H1 (cell line): Measurements from ENCODE around the gene IL17RD. TPM values are rescaled to one million over a fixed set of nuclear protein-coding genes. Genes with fewer than 3 reads are reported as not detected.

Experiments used
- CTCF ChIP-seq, 3 experiments: IDR thresholded peaks; 1 replicate in 2 of 3; 2 replicates in 1 of 3; pipeline versions ENCODE4 v1.5.1 to v1.6.1; 2011; ENCODE audit warnings: low read length in 3 of 3, mild to moderate bottlenecking in 3 of 3, inconsistent platforms in 2 of 3, low read depth in 1 of 3, moderate library complexity in 1 of 3; ENCODE audit not compliant: insufficient read depth in 1 of 3; ENCODE audit errors: control extremely low read depth in 1 of 3
- EGR1 ChIP-seq: IDR thresholded peaks from 2 replicates; pipeline ENCODE4 v1.6.1; 2011; ENCODE audit warnings: low read depth, low read length, borderline replicate concordance
- EP300 ChIP-seq, 2 experiments: IDR thresholded peaks; 1 replicate in 1 of 2; 2 replicates in 1 of 2; pipeline ENCODE4 v1.6.1; 2011 to 2012; ENCODE audit warnings: low read depth in 2 of 2, low read length in 2 of 2, mild to moderate bottlenecking in 2 of 2, borderline replicate concordance in 1 of 2, inconsistent platforms in 1 of 2, moderate library complexity in 1 of 2
- FOSL1 ChIP-seq: IDR thresholded peaks from 2 replicates; pipeline ENCODE4 v1.6.1; 2011; ENCODE audit warnings: mild to moderate bottlenecking, low read depth, low read length, moderate library complexity; ENCODE audit not compliant: insufficient read depth
- GTF2F1 ChIP-seq: IDR thresholded peaks from 2 replicates; pipeline ENCODE4 v1.6.1; 2012; ENCODE audit warnings: low read depth, low read length, improper control_type of control experiment, borderline replicate concordance
- HDAC6 ChIP-seq: IDR thresholded peaks from one replicate; pipeline ENCODE4 v1.7.1; 2012; ENCODE audit warnings: low read depth, mild to moderate bottlenecking, inconsistent platforms, low read length, moderate library complexity
- KDM4A ChIP-seq: IDR thresholded peaks from one replicate; pipeline ENCODE4 v1.7.1; 2012; ENCODE audit warnings: low read depth, mild to moderate bottlenecking, moderate library complexity, low read length, inconsistent platforms; ENCODE audit not compliant: severe bottlenecking
- MAFK ChIP-seq: IDR thresholded peaks from 2 replicates; pipeline ENCODE4 v1.6.1; 2012; ENCODE audit warnings: low read depth, mild to moderate bottlenecking, improper control_type of control experiment, low read length
- RXRA ChIP-seq: IDR thresholded peaks from 2 replicates; pipeline ENCODE4 v1.6.1; 2011; ENCODE audit warnings: low read depth, mild to moderate bottlenecking, low read length, moderate library complexity; ENCODE audit not compliant: insufficient read depth
- TAF1 ChIP-seq: IDR thresholded peaks from 2 replicates; pipeline ENCODE4 v1.6.1; 2011; ENCODE audit warnings: mild to moderate bottlenecking, low read depth, low read length
- ZNF274 ChIP-seq: IDR thresholded peaks from 2 replicates; pipeline ENCODE4 v1.7.0; 2012; ENCODE audit warnings: low read length, borderline replicate concordance; ENCODE audit errors: extremely low read depth
- polyA plus RNA-seq, 7 experiments: library from polyadenylated mRNA; depleted of rRNA in 3 of 7; stranded (reverse) in 5 of 7; unstranded in 2 of 7; fragments of >200 nt in 5 of 7; fragments of 200-250 nt in 2 of 7; gene quantifications; 1 replicate in 5 of 7; 2 replicates in 1 of 7; 4 replicates in 1 of 7; pipeline versions ENCODE4 v1.2.1 to v1.2.3, GENCODE V29; 2011 to 2013; ENCODE audit warnings: missing spikeins in 2 of 7, mixed read lengths in 2 of 7
- total RNA-seq: library from RNA; stranded (reverse); fragmentation: NEBNext Ultra II Directional; extraction: Animal tissue kit (Norgen Biotek cat#: 25700); gene quantifications from 2 replicates; pipeline ENCODE4 v1.2.1, GENCODE V29; 2021

Gene IL17RD
- total and polyA plus RNA-seq, 2 of the 8 experiments (the other 6 are each of a cell fraction or from before 2014, with no cell fraction given), result 10.9 to 48.9 TPM

DNA sequence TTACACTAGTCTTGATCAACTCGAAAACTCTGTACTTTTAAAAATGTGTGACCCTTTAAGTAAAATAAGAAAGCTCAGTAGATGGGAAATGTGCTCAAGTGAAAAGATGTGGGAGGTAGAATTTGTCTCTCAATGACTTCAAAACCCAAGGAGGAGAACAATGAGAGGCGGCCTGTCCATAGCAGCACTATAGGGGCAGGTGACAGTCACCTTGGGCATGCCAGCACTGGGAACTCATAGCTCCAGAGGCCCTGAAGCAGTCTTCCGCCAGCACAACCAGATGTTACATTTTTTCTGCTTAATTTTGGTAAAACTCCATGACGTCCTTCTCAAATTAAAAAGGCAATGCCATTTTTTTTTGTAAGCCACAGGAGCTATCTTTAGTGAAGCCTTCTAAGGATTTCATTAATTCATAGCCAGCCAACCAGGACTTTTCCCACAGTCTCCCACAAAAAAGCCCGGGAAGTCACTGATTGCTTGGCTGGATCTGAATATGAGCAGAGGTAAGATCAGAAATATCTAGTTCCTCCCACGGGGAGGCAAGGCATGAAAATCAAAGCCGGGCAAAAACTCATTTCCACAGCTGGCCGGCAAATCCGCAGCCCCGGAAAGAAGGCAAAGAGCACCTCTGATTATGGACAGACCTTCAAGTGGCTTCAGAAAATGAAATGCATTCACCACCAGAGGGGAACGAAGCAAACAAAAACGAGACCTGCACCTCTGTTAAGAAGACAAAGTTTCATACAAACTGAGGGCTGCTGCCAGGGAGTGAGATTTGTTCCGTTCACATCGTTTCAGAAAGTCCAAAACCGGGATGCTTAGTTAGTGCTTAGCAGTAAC, 10.5 kb downstream of the IL17RD start (continued):
- no peak for TF ChIP-seq CTCF (IDR thresholded peaks at IDR 0.05; ENCODE audit: control extremely low read depth in 1 of 3, insufficient read depth in 1 of 3, low read depth in 1 of 3, low read length in 3 of 3)
- no peak for TF ChIP-seq GTF2F1
- TF ChIP-seq KDM4A, result no peak
- no peak for TF ChIP-seq EGR1
- no peak for TF ChIP-seq FOSL1
- TF ChIP-seq HDAC6, result no peak
- TF ChIP-seq MAFK, result no peak
- no peak for TF ChIP-seq TAF1
- TF ChIP-seq RXRA, result no peak
- TF ChIP-seq ZNF274, result no peak
- no peak for TF ChIP-seq EP300 (IDR thresholded peaks at IDR 0.05; ENCODE audit: borderline replicate concordance in 1 of 2, low read depth in 2 of 2, low read length in 2 of 2)
